B cell (primary cell): Measurements from ENCODE around the gene CHRM2. TPM values are rescaled to one million over a fixed set of nuclear protein-coding genes. Genes with fewer than 3 reads are reported as not detected.

Source experiments
- ATAC-seq: fragments of 200-7000 bp; cut with Tn5 transposase; one replicate; pipeline ENCODE4 v1.10.0; 2021; ENCODE audit warnings: low read depth, mild to moderate bottlenecking, moderate number of reproducible peaks, moderate library complexity
- CTCF ChIA-PET: fragments of 350-600 bp; sonication (Branson Sonifier 250); formaldehyde crosslinking; loops from one replicate; lab custom pipeline; 2021; ENCODE audit warnings: antibody characterized with exemption, inconsistent platforms; lab: Charles Lee
- POLR2A ChIA-PET: fragments of 350-600 bp; sonication (Branson Sonifier 250); formaldehyde crosslinking; loops from one replicate; lab custom pipeline; 2021; ENCODE audit warnings: antibody characterized with exemption; lab: Charles Lee
- DNase-seq: peaks from one replicate; pipeline ENCODE4 v3.0.0; 2013
- H2AFZ ChIP-seq: 2 replicates; pipeline ENCODE4 v1.6.1; 2012; ENCODE audit warnings: mild to moderate bottlenecking, low read depth, low read length; ENCODE audit not compliant: insufficient read depth, poor library complexity, severe bottlenecking
- H3K27ac ChIP-seq, 2 donors: 1 replicate in 1 of 2; 2 replicates in 1 of 2; pipeline ENCODE4 v1.5.1; 2012 to 2013; ENCODE audit warnings: low read length in 2 of 2, mild to moderate bottlenecking in 2 of 2, moderate library complexity in 1 of 2
- H3K27me3 ChIP-seq, 4 experiments: fragments of 200-600 bp in 1 of 4; sonication (generic) in 1 of 4; replicated peaks in 1 of 4; 1 replicate in 2 of 4; 2 replicates in 2 of 4; pipeline versions ENCODE4 v1.6.1 to v1.7.0; 2013 to 2016; ENCODE audit warnings: low read length in 3 of 4, mild to moderate bottlenecking in 2 of 4, mixed read lengths in 1 of 4, moderate library complexity in 1 of 4; ENCODE audit not compliant: insufficient read depth in 4 of 4, control insufficient read depth in 3 of 4; ENCODE audit errors: control extremely low read depth in 1 of 4
- H3K36me3 ChIP-seq, 2 experiments: replicated peaks in 1 of 2; 1 replicate in 1 of 2; 2 replicates in 1 of 2; pipeline versions ENCODE4 v1.6.1 to v1.7.1; 2013; ENCODE audit warnings: low read length in 1 of 2; ENCODE audit not compliant: insufficient read depth in 2 of 2, control insufficient read depth in 1 of 2; ENCODE audit errors: control extremely low read depth in 1 of 2, extremely low read depth in 1 of 2
- H3K4me1 ChIP-seq, 2 donors: fragments of 200-600 bp in 1 of 2; sonication (generic) in 1 of 2; 1 replicate in 1 of 2; 2 replicates in 1 of 2; pipeline versions ENCODE4 v1.5.1 to v1.6.1; 2013 to 2017; ENCODE audit warnings: low read length in 2 of 2; ENCODE audit not compliant: control insufficient read depth in 2 of 2, insufficient read depth in 2 of 2
- H3K4me2 ChIP-seq: replicated peaks from 2 replicates; pipeline ENCODE3; 2012; ENCODE audit warnings: mild to moderate bottlenecking, low read depth, low read length; ENCODE audit not compliant: poor library complexity, severe bottlenecking
- H3K4me3 ChIP-seq, 5 experiments: fragments of 200-600 bp in 1 of 5; sonication (generic) in 1 of 5; 1 replicate in 3 of 5; 2 replicates in 2 of 5; pipeline versions ENCODE4 v1.5.1 to v1.7.0; 2011 to 2016; ENCODE audit warnings: low read length in 4 of 5, mild to moderate bottlenecking in 4 of 5, low read depth in 2 of 5, control low read depth in 1 of 5, moderate library complexity in 1 of 5; ENCODE audit not compliant: insufficient read depth in 1 of 5; ENCODE audit errors: control extremely low read depth in 1 of 5, extremely low read depth in 1 of 5
- H3K79me2 ChIP-seq: fragments of 200-600 bp; sonication (generic); one replicate; pipeline ENCODE4 v1.6.0; 2016; ENCODE audit warnings: low read length; ENCODE audit not compliant: control insufficient read depth, insufficient read depth
- H3K9ac ChIP-seq: fragments of 200-600 bp; sonication (generic); 2 replicates; pipeline ENCODE4 v1.6.1; 2017; ENCODE audit warnings: mild to moderate bottlenecking, low read length, moderate library complexity
- H3K9me3 ChIP-seq, 3 donors: one replicate each; pipeline versions ENCODE4 v1.6.1 to v1.7.1; 2013; ENCODE audit warnings: low read length in 2 of 3; ENCODE audit not compliant: control insufficient read depth in 2 of 3, insufficient read depth in 1 of 3; ENCODE audit errors: control extremely low read depth in 1 of 3
- H4K20me1 ChIP-seq: 2 replicates; pipeline ENCODE4 v1.6.0; 2012; ENCODE audit warnings: mild to moderate bottlenecking, low read length; ENCODE audit not compliant: insufficient read depth, control insufficient read depth, poor library complexity, severe bottlenecking
- H3K27ac Mint-ChIP-seq: one replicate; pipeline ENCODE4 v1.8.0; 2021; ENCODE audit warnings: mixed read lengths
- H3K27me3 Mint-ChIP-seq: one replicate; pipeline ENCODE4 v1.8.0; 2021; ENCODE audit warnings: mixed read lengths
- H3K4me1 Mint-ChIP-seq: one replicate; pipeline ENCODE4 v1.8.0; 2021; ENCODE audit warnings: mixed read lengths
- H3K4me3 Mint-ChIP-seq: one replicate; pipeline ENCODE4 v1.8.0; 2021; ENCODE audit warnings: mixed read lengths
- H3K9me3 Mint-ChIP-seq: one replicate; pipeline ENCODE4 v1.8.0; 2022; ENCODE audit warnings: mixed read lengths; ENCODE audit not compliant: insufficient read depth
- CTCF ChIP-seq: fragments of 200-600 bp; IDR thresholded peaks from one replicate; pipeline ENCODE4 v1.8.0; 2022; ENCODE audit warnings: antibody characterized with exemption, mild to moderate bottlenecking
- EZH2 ChIP-seq: IDR thresholded peaks from 2 replicates; pipeline ENCODE4 v1.6.1; 2012; ENCODE audit warnings: borderline replicate concordance, low read depth, mild to moderate bottlenecking, moderate library complexity, low read length; ENCODE audit not compliant: insufficient read depth, poor library complexity, severe bottlenecking
- WGBS: methylation state at CpG from one replicate; pipeline ENCODE4 v1.1.5; 2013; ENCODE audit warnings: missing lambda C conversion rate; ENCODE audit not compliant: insufficient coverage; 5-methylcytosine and 5-hydroxymethylcytosine counted together
- intact Hi-C: fragments of 100-400 bp; cut with micrococcal nuclease; formaldehyde crosslinking; loops from one replicate; pipeline ENCODE4 v1.10.0; 2022
- polyA plus RNA-seq: library from polyadenylated mRNA; depleted of rRNA; stranded (reverse); fragments of >200 nt; gene quantifications from 2 replicates; pipeline ENCODE4 v1.2.3, GENCODE V29; 2012
- total RNA-seq, 2 donors: library from RNA; stranded (reverse); fragments of 120-200 nt in 1 of 2; gene quantifications; 1 replicate in 1 of 2; 2 replicates in 1 of 2; pipeline versions ENCODE4 v1.2.3 to v1.2.4, GENCODE V29; 2013 to 2022

The CHRM2 gene
- total and polyA plus RNA-seq, 2 donors (not counting 1 experiment from before 2014, with no cell fraction given) = not detected

GRCh38 chr7:137032436-137032835, 164.0 kb downstream of the CHRM2 start:
- TF ChIP-seq EZH2 (no peak), CTCF (no peak)
- no peak overlapping the region for H3K4me3 Mint-ChIP-seq
- POLR2A ChIA-PET = no interaction called here
- no peaks in the 10 kb centered on the region for H3K27me3 Mint-ChIP-seq
- no peaks in the 10 kb centered on the region for H3K4me1 Mint-ChIP-seq
- no peak for DNase-seq
- Histone ChIP-seq H3K4me2 (no peak overlapping the region), H3K9me3 (no peaks in the 10 kb centered on the region), H3K4me1 (no peaks in the 10 kb centered on the region), H3K27me3 (no peaks in the 10 kb centered on the region), H2AFZ (no peak overlapping the region), H3K79me2 (no peaks in the 10 kb centered on the region), H3K36me3 (no peaks in the 10 kb centered on the region), H3K27ac (no peak overlapping the region), H3K9ac (no peak overlapping the region), H3K4me3 (no peak overlapping the region), H4K20me1 (no peaks in the 10 kb centered on the region)
- CTCF ChIA-PET = no interaction called here
- no peak overlapping the region for H3K27ac Mint-ChIP-seq
- WGBS = 77% methylated on average over 2 of the region's 4 CpGs
- intact Hi-C loops = no loop called here
- peaks cover 1% of the 10 kb centered on the region for H3K9me3 Mint-ChIP-seq
- no peak for ATAC-seq

GRCh38 chr7:137036768-137037167, 168.3 kb downstream of the CHRM2 start:
- H3K4me3 ChIP-seq = no peak overlapping the region

More at GRCh38 chr7:137036768-137037167, 168.3 kb downstream of the CHRM2 start:
- Histone ChIP-seq H3K27me3 (no peaks in the 10 kb centered on the region), H3K4me2 (no peak overlapping the region), H3K9ac (no peak overlapping the region), H3K4me1 (no peaks in the 10 kb centered on the region), H3K79me2 (no peaks in the 10 kb centered on the region), H4K20me1 (no peaks in the 10 kb centered on the region), H3K27ac (no peak overlapping the region), H3K36me3 (no peaks in the 10 kb centered on the region), H2AFZ (no peak overlapping the region), H3K9me3 (no peaks in the 10 kb centered on the region)
- WGBS = no CpG with 5 or more reads among the region's 2 CpGs
- ATAC-seq = no peak
- H3K4me3 Mint-ChIP-seq = no peak overlapping the region
- CTCF ChIA-PET = no interaction called here
- no peaks in the 10 kb centered on the region for H3K9me3 Mint-ChIP-seq
- no peak for TF ChIP-seq EZH2
- intact Hi-C loops = no loop called here
- no peak overlapping the region for H3K27ac Mint-ChIP-seq
- POLR2A ChIA-PET = no interaction called here
- no peaks in the 10 kb centered on the region for H3K4me1 Mint-ChIP-seq
- no peaks in the 10 kb centered on the region for H3K27me3 Mint-ChIP-seq
- no peak for DNase-seq
